HL-60 (cell line): ENCODE data around the gene USP21.

Source experiments
- GABPA ChIP-seq: IDR thresholded peaks from 2 replicates; pipeline ENCODE4 v1.6.1; 2012; ENCODE audit warnings: low read depth
- POLR2AphosphoS5 ChIP-seq: IDR thresholded peaks from 2 replicates; pipeline ENCODE4 v1.6.1; 2012; ENCODE audit warnings: low read depth
- SPI1 ChIP-seq: IDR thresholded peaks from 2 replicates; pipeline ENCODE4 v1.6.1; 2012; ENCODE audit warnings: low read depth, mild to moderate bottlenecking, borderline replicate concordance
- TF ChIP-seq, protein P1 (sequence below): IDR thresholded peaks from one replicate; pipeline ENCODE4 v1.5.1; 2011; ENCODE audit warnings: low read length, control low read depth, inconsistent platforms; ENCODE audit not compliant: insufficient read depth

DNA sequence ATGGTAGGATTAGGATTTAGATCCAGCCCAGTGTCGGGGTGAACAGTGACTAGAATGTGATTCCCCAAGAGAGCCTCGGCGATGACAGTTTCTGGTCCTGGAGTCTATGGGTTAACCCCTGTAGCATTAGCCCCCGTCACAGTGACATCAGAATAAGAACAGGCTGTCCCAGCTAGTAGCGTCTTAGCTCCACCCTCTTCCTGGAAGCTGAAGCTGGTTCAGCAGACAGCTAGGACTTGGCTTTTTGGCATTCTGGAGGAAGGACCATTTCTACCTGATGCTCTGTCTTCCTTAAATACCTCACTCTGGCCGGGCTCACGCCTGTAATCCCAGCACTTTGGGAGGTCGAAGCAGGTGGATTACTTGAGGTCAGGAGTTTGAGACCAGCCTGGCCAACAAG, 47.9 kb downstream of the USP21 start:
- TF ChIP-seq, protein P1, sequence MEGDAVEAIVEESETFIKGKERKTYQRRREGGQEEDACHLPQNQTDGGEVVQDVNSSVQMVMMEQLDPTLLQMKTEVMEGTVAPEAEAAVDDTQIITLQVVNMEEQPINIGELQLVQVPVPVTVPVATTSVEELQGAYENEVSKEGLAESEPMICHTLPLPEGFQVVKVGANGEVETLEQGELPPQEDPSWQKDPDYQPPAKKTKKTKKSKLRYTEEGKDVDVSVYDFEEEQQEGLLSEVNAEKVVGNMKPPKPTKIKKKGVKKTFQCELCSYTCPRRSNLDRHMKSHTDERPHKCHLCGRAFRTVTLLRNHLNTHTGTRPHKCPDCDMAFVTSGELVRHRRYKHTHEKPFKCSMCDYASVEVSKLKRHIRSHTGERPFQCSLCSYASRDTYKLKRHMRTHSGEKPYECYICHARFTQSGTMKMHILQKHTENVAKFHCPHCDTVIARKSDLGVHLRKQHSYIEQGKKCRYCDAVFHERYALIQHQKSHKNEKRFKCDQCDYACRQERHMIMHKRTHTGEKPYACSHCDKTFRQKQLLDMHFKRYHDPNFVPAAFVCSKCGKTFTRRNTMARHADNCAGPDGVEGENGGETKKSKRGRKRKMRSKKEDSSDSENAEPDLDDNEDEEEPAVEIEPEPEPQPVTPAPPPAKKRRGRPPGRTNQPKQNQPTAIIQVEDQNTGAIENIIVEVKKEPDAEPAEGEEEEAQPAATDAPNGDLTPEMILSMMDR = no peak
- TF ChIP-seq POLR2AphosphoS5 (no peak), SPI1 (no peak), GABPA (no peak)
